Loucy (cell line): ENCODE results near the gene GNPDA2.

ENCODE experiments used
- H2AFZ ChIP-seq: fragments of 200-600 bp; sonication (generic); 2 replicates; pipeline ENCODE4 v1.6.0; 2016; ENCODE audit warnings: antibody characterized with exemption, mild to moderate bottlenecking, low read length, moderate library complexity
- H3F3A ChIP-seq: fragments of 200-600 bp; 2 replicates; pipeline ENCODE4 v1.6.0; 2016; ENCODE audit warnings: antibody characterized with exemption, low read depth, mild to moderate bottlenecking
- H3K27me3 ChIP-seq: fragments of 200-600 bp; sonication (generic); 2 replicates; pipeline ENCODE4 v1.6.1; 2014; ENCODE audit warnings: low read length, mild to moderate bottlenecking; ENCODE audit not compliant: insufficient read depth, poor library complexity, severe bottlenecking
- H3K36me3 ChIP-seq: fragments of 200-600 bp; sonication (generic); 2 replicates; pipeline ENCODE4 v1.6.1; 2016; ENCODE audit warnings: low read length; ENCODE audit not compliant: insufficient read depth
- H3K4me1 ChIP-seq: fragments of 200-600 bp; sonication (generic); 2 replicates; pipeline ENCODE4 v1.5.1; 2014; ENCODE audit warnings: low read length, mild to moderate bottlenecking; ENCODE audit not compliant: insufficient read depth, poor library complexity, severe bottlenecking
- H3K4me2 ChIP-seq: fragments of 200-600 bp; sonication (generic); 2 replicates; pipeline ENCODE4 v1.6.0; 2014; ENCODE audit warnings: antibody characterized with exemption, low read length, low read depth, mild to moderate bottlenecking; ENCODE audit not compliant: poor library complexity, severe bottlenecking
- H3K4me3 ChIP-seq: fragments of 200-600 bp; sonication (generic); 2 replicates; pipeline ENCODE4 v1.5.1; 2014; ENCODE audit warnings: low read length, mild to moderate bottlenecking, mixed read lengths; ENCODE audit not compliant: poor library complexity, severe bottlenecking
- H3K79me2 ChIP-seq: fragments of 200-600 bp; sonication (generic); 2 replicates; pipeline ENCODE4 v1.6.1; 2014; ENCODE audit warnings: low read length; ENCODE audit not compliant: insufficient read depth
- H3K9ac ChIP-seq: fragments of 200-600 bp; sonication (generic); 2 replicates; pipeline ENCODE4 v1.6.0; 2014; ENCODE audit warnings: mild to moderate bottlenecking, low read depth, low read length, moderate library complexity; ENCODE audit not compliant: poor library complexity, severe bottlenecking
- H3K9me2 ChIP-seq: fragments of 200-600 bp; sonication (generic); replicated peaks from 2 replicates; pipeline ENCODE4 v1.6.1; 2016; ENCODE audit warnings: low read depth, low read length, mixed read lengths
- H3K9me3 ChIP-seq: fragments of 200-600 bp; sonication (generic); 2 replicates; pipeline ENCODE4 v1.6.1; 2014; ENCODE audit warnings: mild to moderate bottlenecking, antibody characterized with exemption, low read length, low read depth; ENCODE audit not compliant: insufficient read depth
- H4K20me1 ChIP-seq: fragments of 200-600 bp; sonication (generic); 2 replicates; pipeline ENCODE4 v1.6.0; 2014; ENCODE audit warnings: antibody characterized with exemption, low read length, mild to moderate bottlenecking; ENCODE audit not compliant: insufficient read depth, poor library complexity, severe bottlenecking
- EZH2phosphoT487 ChIP-seq: fragments of 200-600 bp; IDR thresholded peaks from 2 replicates; pipeline ENCODE4 v1.6.1; 2018; ENCODE audit warnings: antibody characterized with exemption, mild to moderate bottlenecking, moderate library complexity, borderline replicate concordance
- TF ChIP-seq, protein P1 (sequence below): fragments of 200-600 bp; sonication (generic); conservative IDR thresholded peaks from 2 replicates; pipeline ENCODE4 v1.5.1; 2014; ENCODE audit warnings: mild to moderate bottlenecking, antibody characterized with exemption, low read length

Gene GNPDA2

DNA sequence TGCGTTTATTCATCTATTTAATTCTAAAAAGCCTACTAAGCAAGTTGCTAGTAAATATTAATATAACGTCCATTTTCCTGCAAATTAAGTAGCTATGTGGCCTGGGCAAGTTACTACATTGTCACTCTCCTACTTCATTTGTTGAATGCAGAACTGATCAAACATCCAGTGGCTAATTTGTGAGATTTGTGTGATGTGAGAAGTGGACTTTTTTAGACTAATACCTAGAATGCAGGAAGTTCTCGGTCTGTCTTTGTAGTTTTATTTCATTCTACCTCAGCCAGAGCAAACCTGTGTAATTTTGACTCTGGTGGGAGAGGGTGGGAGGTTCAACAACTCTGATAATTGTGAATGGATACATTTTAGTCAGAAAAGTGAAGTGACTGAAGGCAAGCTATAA, 47.3 kb downstream of the GNPDA2 start:
- H3K9me2 ChIP-seq: no peaks in the 10 kb centered on the region
- TF ChIP-seq EZH2phosphoT487: no peak
- TF ChIP-seq, protein P1, sequence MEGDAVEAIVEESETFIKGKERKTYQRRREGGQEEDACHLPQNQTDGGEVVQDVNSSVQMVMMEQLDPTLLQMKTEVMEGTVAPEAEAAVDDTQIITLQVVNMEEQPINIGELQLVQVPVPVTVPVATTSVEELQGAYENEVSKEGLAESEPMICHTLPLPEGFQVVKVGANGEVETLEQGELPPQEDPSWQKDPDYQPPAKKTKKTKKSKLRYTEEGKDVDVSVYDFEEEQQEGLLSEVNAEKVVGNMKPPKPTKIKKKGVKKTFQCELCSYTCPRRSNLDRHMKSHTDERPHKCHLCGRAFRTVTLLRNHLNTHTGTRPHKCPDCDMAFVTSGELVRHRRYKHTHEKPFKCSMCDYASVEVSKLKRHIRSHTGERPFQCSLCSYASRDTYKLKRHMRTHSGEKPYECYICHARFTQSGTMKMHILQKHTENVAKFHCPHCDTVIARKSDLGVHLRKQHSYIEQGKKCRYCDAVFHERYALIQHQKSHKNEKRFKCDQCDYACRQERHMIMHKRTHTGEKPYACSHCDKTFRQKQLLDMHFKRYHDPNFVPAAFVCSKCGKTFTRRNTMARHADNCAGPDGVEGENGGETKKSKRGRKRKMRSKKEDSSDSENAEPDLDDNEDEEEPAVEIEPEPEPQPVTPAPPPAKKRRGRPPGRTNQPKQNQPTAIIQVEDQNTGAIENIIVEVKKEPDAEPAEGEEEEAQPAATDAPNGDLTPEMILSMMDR: no peak
- H3K36me3 ChIP-seq: peaks cover 2% of the 10 kb centered on the region
- H3K27me3 ChIP-seq: no peaks in the 10 kb centered on the region
- H3K9me3 ChIP-seq: no peaks in the 10 kb centered on the region
- H3K4me2 ChIP-seq: peak overlapping the region; percentile 97
- H4K20me1 ChIP-seq: peaks cover 42% of the 10 kb centered on the region
- peak overlapping the region; percentile 98; the same call in 1 of the 2 replicates for H2AFZ ChIP-seq
- peak overlapping the region; percentile 98 for H3K4me3 ChIP-seq
- H3K79me2 ChIP-seq: peaks cover 42% of the 10 kb centered on the region
- peak overlapping the region; percentile 91 for H3K9ac ChIP-seq
- peaks cover 43% of the 10 kb centered on the region for H3K4me1 ChIP-seq
- no peaks in the 10 kb centered on the region for H3F3A ChIP-seq

DNA sequence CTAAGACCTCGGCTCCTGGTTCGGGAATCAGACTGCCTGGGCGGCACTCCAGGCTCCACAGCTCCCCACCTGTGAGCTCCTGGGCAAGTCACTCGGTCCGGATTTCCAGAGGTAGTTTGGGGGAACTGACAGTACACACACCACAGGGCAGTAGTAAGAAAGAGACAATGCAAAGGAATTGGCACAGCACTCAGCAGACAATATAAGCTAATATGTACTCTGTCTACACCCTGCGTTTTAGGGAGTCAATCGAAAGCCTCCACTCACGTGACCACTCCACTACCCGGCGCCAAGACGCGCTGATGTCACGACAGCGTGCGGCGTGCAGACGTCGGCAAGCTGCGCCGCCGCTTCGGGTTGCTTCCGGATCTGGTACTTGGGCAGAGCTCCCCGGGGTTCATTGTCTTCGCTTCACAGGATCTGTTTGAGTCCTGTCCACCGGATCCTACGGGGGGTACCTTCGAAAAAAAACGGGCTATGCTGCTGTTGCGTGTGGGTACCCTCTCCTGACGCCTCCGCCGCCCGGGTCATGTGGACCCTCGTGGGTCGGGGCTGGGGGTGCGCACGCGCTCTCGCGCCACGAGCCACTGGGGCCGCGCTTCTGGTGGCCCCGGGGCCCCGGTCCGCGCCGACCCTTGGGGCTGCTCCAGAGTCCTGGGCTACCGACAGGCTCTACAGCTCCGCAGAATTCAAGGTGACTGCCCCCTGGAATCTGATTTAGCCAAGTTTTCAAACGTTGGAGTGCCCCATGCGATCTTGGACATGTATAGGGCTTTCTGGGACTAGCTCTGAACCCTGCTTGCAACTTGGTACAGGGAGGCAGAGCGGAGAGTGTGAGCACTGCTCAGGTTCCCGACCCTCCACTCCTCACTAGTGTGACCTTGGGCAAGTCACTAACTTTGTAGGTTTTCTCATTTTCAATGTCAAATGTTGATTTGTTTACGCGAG, 48.0 kb downstream of the GNPDA2 start, which contains the start of gene GUF1:
Gene GUF1, plus strand, starts transcription at position 327 of the 948 bp plus-strand sequence. Its CDS starts 203 bp downstream, at position 530.
- H3K9me3 ChIP-seq: no peaks in the 10 kb centered on the region
- H3K9ac ChIP-seq: peak within 1 kb of the TSS; percentile 91
- peaks cover 42% of the 10 kb centered on the region for H4K20me1 ChIP-seq
- no peaks in the 10 kb centered on the region for H3F3A ChIP-seq
- TF ChIP-seq, protein P1: no peak
- H3K4me2 ChIP-seq: peak within 1 kb of the TSS; percentile 97
- H3K4me3 ChIP-seq: peak within 1 kb of the TSS; percentile 98
- H3K9me2 ChIP-seq: no peaks in the 10 kb centered on the region
- no peaks in the 10 kb centered on the region; the same call in none of the 2 replicates for H3K36me3 ChIP-seq
- peaks cover 43% of the 10 kb centered on the region for H3K4me1 ChIP-seq
- peaks cover 42% of the 10 kb centered on the region for H3K79me2 ChIP-seq
- H3K27me3 ChIP-seq: no peaks in the 10 kb centered on the region
- peak within 1 kb of the TSS; percentile 98 for H2AFZ ChIP-seq

DNA sequence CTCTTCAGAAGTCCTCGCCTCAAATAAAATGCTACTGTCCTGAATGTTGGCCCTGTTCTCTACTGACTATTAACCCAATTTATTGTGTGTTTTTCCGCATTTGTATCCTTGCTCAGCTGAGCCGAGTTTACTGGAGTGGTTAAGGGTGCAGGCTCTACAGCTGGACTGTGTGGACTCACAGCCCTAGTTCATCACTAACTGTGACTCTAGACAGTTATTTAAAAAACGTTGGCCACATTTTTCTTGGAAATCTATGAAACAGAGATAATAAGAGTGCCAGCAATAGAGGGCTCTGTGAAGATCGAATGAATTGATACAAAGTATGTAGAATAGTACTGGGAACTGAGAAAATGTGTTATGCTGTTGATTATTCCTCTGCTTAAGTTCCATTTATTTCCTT, 51.0 kb downstream of the GNPDA2 start:
- H2AFZ ChIP-seq: peak overlapping the region; percentile 24; the same call in 1 of the 2 replicates
- no peak overlapping the region for H3K4me2 ChIP-seq
- H3K27me3 ChIP-seq: no peaks in the 10 kb centered on the region
- peaks cover 21% of the 10 kb centered on the region for H3K79me2 ChIP-seq
- H3K4me3 ChIP-seq: no peak overlapping the region
- no peak overlapping the region for H3K9ac ChIP-seq
- TF ChIP-seq, protein P1: no peak
- no peak for TF ChIP-seq EZH2phosphoT487
- no peaks in the 10 kb centered on the region for H3K9me3 ChIP-seq
- no peaks in the 10 kb centered on the region for H3F3A ChIP-seq
- peaks cover 25% of the 10 kb centered on the region for H3K4me1 ChIP-seq
- H4K20me1 ChIP-seq: peaks cover 17% of the 10 kb centered on the region
- no peaks in the 10 kb centered on the region for H3K36me3 ChIP-seq
- no peaks in the 10 kb centered on the region for H3K9me2 ChIP-seq
